K562 (cell line): ENCODE data around the gene USP32.

ENCODE experiments used
- GABPB1 ChIP-seq: sonication (generic); formaldehyde crosslinking; IDR thresholded peaks from 2 replicates; pipeline ENCODE4 v1.8.0; 2022; ENCODE audit warnings: mild to moderate bottlenecking, missing genetic modification reagents
- HCFC1 ChIP-seq: IDR thresholded peaks from 2 replicates; pipeline ENCODE4 v1.6.1; 2012; ENCODE audit warnings: low read depth, low read length, improper control_type of control experiment
- PCBP2 ChIP-seq: fragments of 200-400 bp; formaldehyde crosslinking; IDR thresholded peaks from 2 replicates; pipeline ENCODE4 v1.6.1; 2018; ENCODE audit warnings: low read length, low read depth, mild to moderate bottlenecking, moderate library complexity; ENCODE audit not compliant: poor library complexity, severe bottlenecking
- POLR2A ChIP-seq: fragments of 450-650 bp; conservative IDR thresholded peaks from 2 replicates; pipeline ENCODE4 v1.6.1; 2016
- YBX1 ChIP-seq: fragments of 450-650 bp; IDR thresholded peaks from 2 replicates; pipeline ENCODE4 v1.7.1; 2016; ENCODE audit warnings: mild to moderate bottlenecking
- ZZZ3 ChIP-seq: fragments of 450-650 bp; IDR thresholded peaks from 2 replicates; pipeline ENCODE4 v1.6.1; 2016; ENCODE audit warnings: antibody characterized with exemption, mild to moderate bottlenecking, moderate library complexity
- TF ChIP-seq, protein P1 (sequence below): fragments of 450-650 bp; IDR thresholded peaks from 2 replicates; pipeline ENCODE4 v1.6.1; 2018; ENCODE audit not compliant: partially characterized antibody
- TF ChIP-seq, protein P2 (sequence below): fragments of 250-450 bp; sonication (Bioruptor Pico); IDR thresholded peaks from 2 replicates; pipeline ENCODE4 v1.9.0; 2021; ENCODE audit warnings: mild to moderate bottlenecking, inconsistent platforms
- TF ChIP-seq, protein P3 (sequence below): sonication (generic); formaldehyde crosslinking; IDR thresholded peaks from 2 replicates; pipeline ENCODE4 v1.4.0; 2020; ENCODE audit warnings: mild to moderate bottlenecking, missing genetic modification reagents
- TF ChIP-seq, protein P4 (sequence below): sonication (generic); formaldehyde crosslinking; IDR thresholded peaks from 2 replicates; pipeline ENCODE4 v1.8.0; 2022; ENCODE audit warnings: mild to moderate bottlenecking, missing genetic modification reagents
- TF ChIP-seq, protein P5 (sequence below): sonication (generic); formaldehyde crosslinking; IDR thresholded peaks from 2 replicates; pipeline ENCODE4 v1.9.0; 2022; ENCODE audit warnings: mild to moderate bottlenecking, missing genetic modification reagents

DNA sequence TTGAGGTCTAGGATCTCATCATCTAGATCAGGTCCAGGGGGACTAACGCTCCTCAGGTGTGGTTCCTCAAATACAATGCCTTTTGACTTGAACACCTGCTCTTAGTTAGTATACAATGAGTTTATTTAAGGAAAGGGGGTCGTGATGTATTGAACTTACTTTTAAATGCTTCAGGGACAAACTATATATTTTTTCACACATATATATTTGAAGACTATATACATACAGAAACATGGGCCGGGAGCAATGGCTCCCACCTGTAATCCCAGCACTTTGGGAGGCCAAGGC lies 11.5 kb upstream of the USP32 start:
- TF ChIP-seq ZZZ3 (no peak), HCFC1 (no peak), YBX1 (no peak), PCBP2 (no peak), GABPB1 (CRISPR knock-in tag) (no peak), POLR2A (no peak)
- TF ChIP-seq, protein P1, sequence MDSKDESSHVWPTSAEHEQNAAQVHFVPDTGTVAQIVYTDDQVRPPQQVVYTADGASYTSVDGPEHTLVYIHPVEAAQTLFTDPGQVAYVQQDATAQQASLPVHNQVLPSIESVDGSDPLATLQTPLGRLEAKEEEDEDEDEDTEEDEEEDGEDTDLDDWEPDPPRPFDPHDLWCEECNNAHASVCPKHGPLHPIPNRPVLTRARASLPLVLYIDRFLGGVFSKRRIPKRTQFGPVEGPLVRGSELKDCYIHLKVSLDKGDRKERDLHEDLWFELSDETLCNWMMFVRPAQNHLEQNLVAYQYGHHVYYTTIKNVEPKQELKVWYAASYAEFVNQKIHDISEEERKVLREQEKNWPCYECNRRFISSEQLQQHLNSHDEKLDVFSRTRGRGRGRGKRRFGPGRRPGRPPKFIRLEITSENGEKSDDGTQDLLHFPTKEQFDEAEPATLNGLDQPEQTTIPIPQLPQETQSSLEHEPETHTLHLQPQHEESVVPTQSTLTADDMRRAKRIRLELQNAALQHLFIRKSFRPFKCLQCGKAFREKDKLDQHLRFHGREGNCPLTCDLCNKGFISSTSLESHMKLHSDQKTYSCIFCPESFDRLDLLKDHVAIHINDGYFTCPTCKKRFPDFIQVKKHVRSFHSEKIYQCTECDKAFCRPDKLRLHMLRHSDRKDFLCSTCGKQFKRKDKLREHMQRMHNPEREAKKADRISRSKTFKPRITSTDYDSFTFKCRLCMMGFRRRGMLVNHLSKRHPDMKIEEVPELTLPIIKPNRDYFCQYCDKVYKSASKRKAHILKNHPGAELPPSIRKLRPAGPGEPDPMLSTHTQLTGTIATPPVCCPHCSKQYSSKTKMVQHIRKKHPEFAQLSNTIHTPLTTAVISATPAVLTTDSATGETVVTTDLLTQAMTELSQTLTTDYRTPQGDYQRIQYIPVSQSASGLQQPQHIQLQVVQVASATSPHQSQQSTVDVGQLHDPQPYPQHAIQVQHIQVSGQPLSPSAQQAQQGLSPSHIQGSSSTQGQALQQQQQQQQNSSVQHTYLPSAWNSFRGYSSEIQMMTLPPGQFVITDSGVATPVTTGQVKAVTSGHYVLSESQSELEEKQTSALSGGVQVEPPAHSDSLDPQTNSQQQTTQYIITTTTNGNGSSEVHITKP: no peak
- TF ChIP-seq, protein P2, sequence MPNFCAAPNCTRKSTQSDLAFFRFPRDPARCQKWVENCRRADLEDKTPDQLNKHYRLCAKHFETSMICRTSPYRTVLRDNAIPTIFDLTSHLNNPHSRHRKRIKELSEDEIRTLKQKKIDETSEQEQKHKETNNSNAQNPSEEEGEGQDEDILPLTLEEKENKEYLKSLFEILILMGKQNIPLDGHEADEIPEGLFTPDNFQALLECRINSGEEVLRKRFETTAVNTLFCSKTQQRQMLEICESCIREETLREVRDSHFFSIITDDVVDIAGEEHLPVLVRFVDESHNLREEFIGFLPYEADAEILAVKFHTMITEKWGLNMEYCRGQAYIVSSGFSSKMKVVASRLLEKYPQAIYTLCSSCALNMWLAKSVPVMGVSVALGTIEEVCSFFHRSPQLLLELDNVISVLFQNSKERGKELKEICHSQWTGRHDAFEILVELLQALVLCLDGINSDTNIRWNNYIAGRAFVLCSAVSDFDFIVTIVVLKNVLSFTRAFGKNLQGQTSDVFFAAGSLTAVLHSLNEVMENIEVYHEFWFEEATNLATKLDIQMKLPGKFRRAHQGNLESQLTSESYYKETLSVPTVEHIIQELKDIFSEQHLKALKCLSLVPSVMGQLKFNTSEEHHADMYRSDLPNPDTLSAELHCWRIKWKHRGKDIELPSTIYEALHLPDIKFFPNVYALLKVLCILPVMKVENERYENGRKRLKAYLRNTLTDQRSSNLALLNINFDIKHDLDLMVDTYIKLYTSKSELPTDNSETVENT (CRISPR knock-in tag): no peak
- TF ChIP-seq, protein P3, sequence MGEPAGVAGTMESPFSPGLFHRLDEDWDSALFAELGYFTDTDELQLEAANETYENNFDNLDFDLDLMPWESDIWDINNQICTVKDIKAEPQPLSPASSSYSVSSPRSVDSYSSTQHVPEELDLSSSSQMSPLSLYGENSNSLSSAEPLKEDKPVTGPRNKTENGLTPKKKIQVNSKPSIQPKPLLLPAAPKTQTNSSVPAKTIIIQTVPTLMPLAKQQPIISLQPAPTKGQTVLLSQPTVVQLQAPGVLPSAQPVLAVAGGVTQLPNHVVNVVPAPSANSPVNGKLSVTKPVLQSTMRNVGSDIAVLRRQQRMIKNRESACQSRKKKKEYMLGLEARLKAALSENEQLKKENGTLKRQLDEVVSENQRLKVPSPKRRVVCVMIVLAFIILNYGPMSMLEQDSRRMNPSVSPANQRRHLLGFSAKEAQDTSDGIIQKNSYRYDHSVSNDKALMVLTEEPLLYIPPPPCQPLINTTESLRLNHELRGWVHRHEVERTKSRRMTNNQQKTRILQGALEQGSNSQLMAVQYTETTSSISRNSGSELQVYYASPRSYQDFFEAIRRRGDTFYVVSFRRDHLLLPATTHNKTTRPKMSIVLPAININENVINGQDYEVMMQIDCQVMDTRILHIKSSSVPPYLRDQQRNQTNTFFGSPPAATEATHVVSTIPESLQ (CRISPR knock-in tag): no peak
- TF ChIP-seq, protein P4, sequence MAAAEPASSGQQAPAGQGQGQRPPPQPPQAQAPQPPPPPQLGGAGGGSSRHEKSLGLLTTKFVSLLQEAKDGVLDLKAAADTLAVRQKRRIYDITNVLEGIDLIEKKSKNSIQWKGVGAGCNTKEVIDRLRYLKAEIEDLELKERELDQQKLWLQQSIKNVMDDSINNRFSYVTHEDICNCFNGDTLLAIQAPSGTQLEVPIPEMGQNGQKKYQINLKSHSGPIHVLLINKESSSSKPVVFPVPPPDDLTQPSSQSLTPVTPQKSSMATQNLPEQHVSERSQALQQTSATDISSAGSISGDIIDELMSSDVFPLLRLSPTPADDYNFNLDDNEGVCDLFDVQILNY (CRISPR knock-in tag): no peak
- TF ChIP-seq, protein P5, sequence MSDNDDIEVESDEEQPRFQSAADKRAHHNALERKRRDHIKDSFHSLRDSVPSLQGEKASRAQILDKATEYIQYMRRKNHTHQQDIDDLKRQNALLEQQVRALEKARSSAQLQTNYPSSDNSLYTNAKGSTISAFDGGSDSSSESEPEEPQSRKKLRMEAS (CRISPR knock-in tag): no peak
